Mononuclear cell (primary cell): Measurements from ENCODE around the gene CD300A. TPM values are rescaled to one million over a fixed set of nuclear protein-coding genes. Genes with fewer than 3 reads are reported as not detected.
"Not testable (repeated sequence)": the region's sequence is repeated elsewhere in the genome, so short reads cannot be mapped to it uniquely, and the experiment has no call there.

Experiments used
- H3K27me3 ChIP-seq: 2 replicates; pipeline ENCODE4 v1.6.0; 2011; ENCODE audit warnings: low read length, control low read depth; ENCODE audit not compliant: insufficient read depth
- H3K4me1 ChIP-seq: 2 replicates; pipeline ENCODE4 v1.5.1; 2011; ENCODE audit warnings: mild to moderate bottlenecking, low read length, control low read depth; ENCODE audit not compliant: insufficient read depth
- H3K4me3 ChIP-seq: 2 replicates; pipeline ENCODE4 v1.5.1; 2011; ENCODE audit warnings: mild to moderate bottlenecking, low read length, moderate library complexity
- H3K9me3 ChIP-seq: 2 replicates; pipeline ENCODE4 v1.5.1; 2011; ENCODE audit warnings: low read depth, mild to moderate bottlenecking, control low read depth, low read length
- total RNA-seq: library from RNA; depleted of rRNA; stranded (reverse); fragments of >200 nt; gene quantifications from one replicate; pipeline ENCODE4 v1.2.3, GENCODE V29; 2012

The CD300A gene
- total RNA-seq, 1 donor, result 20.8 TPM

DNA sequence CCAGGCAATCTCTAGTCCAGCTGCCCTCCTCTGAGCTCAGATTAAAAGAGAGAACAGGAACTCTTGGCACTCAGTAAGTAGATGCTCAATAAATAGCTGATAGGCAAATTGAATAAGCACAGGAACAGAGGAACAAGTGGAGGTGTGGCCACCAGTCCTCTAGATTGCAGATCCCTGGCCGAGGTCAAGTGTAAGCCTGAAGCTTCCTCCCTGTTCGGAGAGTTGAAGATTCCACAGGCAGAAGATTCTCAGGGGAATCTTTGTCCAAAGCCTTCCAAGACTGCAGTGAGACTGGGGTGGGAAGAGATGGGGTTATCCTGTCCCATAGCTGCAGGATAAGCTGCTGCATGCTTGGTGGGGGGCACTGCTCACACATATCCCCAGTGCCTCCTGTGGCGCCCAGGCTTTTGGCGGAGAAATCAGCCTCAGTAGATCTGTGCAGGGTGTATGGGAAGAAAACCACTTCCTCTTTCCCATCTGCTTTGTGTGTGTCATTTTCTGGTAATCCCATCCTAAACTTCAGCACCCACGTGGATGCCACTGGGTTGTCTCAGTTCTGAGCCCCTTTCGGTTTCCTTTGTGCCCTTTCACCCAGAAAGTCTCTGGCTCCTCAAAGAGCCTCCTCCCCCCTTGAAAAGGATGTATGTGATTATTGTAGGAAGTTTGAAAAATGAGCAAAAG is 12.1 kb downstream of the CD300A start:
- H3K4me3 ChIP-seq, result no peak overlapping the region
- H3K27me3 ChIP-seq, result no peaks in the 10 kb centered on the region
- peaks cover 59% of the 10 kb centered on the region for H3K4me1 ChIP-seq
- H3K9me3 ChIP-seq, result no peaks in the 10 kb centered on the region

DNA sequence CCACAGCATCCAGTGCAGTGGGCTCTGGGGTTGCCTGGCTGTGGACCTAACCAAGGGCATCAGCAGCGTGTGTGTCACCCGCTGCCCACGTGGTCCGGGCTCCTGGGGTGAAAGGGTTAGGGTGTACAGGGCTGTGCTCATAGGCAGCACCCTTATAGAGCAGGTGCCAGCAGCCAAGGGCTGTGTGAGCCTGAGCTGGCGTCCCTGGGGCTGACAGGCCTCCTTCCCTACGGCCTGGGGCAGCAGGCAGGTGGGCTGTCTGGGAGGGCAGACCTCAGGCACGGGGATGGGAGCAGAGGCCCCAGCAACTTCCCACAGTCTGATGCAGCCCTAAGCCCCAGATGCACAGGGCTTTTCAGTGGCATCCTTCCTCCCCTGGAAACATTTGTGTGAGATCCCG is 13.9 kb downstream of the CD300A start:
- peaks cover 45% of the 10 kb centered on the region for H3K4me1 ChIP-seq

DNA sequence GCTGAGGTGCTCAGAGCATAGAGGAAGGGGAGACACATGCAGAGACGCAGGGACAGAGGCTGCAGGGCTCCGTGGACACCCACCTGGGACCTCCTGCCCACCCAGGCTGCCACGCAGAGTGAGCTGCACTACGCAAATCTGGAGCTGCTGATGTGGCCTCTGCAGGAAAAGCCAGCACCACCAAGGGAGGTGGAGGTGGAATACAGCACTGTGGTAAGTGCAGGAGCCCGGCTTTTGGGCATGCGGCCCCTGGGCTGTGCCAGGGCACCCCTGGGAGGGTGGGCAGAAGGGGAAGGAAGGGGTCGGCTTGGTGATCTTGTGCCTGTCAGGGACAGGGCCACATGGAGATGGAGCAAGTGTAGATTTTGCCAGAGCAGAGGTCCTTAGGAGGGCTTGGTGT is 15.2 kb downstream of the CD300A start:
- no peaks in the 10 kb centered on the region for H3K27me3 ChIP-seq
- H3K4me3 ChIP-seq, result no peak overlapping the region
- H3K9me3 ChIP-seq, result no peaks in the 10 kb centered on the region
- H3K4me1 ChIP-seq, result peaks cover 36% of the 10 kb centered on the region

More for the DNA sequence above, 13.9 kb downstream of the CD300A start:
- Histone ChIP-seq H3K27me3 (no peaks in the 10 kb centered on the region), H3K9me3 (no peaks in the 10 kb centered on the region), H3K4me3 (no peak overlapping the region)

DNA sequence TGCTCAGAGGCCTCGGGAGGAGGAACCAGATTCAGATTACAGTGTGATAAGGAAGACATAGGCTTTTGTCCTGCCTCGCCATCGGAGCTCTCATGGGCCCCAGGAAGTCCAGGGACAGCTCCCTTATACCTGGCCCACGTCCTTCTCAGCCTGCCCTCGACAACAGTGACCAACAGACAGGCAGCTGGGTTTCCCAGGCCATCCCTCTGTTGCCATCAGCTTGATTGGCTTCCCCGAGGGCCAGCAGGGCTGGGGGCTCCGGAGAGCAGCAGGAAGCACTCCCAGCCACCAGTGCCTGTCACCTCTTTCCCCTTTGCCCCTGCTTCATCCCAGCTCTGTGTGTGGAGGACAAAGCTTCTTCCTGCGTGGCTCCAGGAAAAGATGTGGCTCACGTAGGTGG is 17.6 kb downstream of the CD300A start:
- Histone ChIP-seq H3K27me3 (no peaks in the 10 kb centered on the region), H3K4me3 (no peak overlapping the region), H3K4me1 (peaks cover 11% of the 10 kb centered on the region), H3K9me3 (no peaks in the 10 kb centered on the region)

DNA sequence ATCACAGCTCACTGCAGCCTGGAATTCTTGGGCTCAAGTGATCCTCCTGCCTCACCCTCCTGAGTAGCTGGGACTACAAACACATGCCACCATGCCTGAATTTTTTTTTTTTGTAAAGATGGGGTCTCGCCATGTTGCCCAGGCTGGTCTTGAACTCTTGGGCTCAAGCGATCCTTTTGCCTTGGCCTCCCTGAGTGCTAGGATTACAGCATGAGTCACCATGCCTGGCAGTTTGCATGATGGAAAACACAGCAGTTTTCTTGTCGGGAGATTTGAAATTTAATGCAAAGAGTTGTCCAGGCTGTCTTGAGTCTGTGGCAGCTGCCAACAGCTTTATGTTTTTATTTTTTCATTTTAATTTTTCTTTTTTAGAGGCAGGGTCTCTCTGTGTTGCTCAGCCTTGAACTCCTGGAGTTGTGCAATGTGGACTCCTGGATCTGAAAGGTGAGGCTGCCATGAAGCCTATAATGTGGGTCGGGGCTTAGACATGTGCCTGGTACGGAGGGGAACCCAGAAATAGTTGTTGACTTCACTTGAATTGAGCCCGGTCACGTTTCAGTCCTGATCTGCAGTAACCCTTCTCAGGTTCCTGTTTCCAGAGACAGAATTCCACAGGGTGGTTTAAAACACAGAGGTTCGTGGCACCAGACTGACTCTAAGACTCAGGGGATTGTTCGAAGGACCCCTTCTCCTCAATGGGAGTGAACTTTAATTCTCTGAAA is 18.7 kb downstream of the CD300A start:
- H3K4me3 ChIP-seq, result no peak overlapping the region
- no peaks in the 10 kb centered on the region for H3K27me3 ChIP-seq
- peaks cover under 1% of the 10 kb centered on the region for H3K4me1 ChIP-seq
- no peaks in the 10 kb centered on the region for H3K9me3 ChIP-seq

DNA sequence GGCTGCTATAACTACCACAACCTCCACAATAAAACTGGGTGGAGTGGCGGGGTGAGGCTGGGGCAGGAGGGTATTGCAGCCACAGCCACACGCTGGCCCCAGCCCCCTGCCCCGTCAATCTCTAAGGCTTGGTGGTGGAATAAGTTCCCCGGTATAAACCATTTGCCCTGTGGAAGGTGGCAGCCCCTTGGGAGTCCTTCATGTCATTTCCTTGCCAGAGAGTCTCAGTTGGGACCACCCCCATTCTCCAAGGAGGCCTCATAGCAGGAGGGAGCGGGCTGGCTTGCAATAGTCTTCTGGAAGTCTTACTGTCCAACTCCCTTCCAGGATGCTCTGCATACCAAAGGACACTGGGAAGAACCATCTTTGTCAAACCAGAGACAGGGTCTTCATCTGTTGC is 19.4 kb downstream of the CD300A start:
- H3K4me1 ChIP-seq, result no peaks in the 10 kb centered on the region
- H3K4me3 ChIP-seq, result no peak overlapping the region
- H3K9me3 ChIP-seq, result no peaks in the 10 kb centered on the region
- H3K27me3 ChIP-seq, result no peaks in the 10 kb centered on the region

DNA sequence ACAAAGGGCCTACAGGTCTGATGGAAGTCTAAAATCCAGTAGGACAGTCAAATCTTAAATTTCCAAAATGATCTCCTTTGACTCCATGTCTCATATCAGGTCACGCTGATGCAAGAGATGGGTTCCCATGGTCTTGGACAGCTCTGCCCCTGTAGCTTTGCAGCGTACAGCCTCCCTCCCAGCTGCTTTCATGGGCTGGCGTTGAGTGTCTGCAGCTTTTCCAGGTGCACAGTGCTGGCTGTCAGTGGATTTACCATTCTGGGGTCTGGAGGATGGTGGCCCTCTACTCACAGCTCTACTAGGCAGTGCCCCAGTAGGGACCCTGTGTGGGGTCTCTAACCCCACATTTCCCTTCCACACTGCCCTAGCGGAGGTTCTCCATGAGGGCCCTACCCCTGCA is 21.8 kb downstream of the CD300A start:
- not testable (repeated sequence) for H3K27me3 ChIP-seq, H3K9me3 ChIP-seq, H3K4me3 ChIP-seq
- peaks cover 18% of the 10 kb centered on the region for H3K4me1 ChIP-seq

DNA sequence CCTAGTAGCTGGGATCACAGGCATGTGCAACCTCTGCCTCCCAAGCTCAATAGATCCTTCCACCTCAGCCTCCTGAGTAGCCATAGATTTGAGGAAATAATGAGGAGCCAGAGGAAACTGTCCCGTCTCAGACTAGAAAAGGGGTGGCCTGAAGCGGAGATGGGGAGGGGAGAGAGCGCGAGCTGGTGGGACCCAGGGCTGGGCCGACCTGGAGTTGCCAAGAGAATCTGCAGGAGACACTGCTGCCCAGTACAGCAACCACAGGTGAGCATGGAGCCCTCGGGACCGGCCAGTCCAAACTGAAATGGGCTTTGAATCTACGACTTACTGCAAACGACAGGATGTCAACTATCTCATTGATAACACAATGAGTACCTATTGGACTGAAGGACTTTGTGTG is 24.3 kb downstream of the CD300A start:
- no peak overlapping the region for H3K4me3 ChIP-seq
- H3K4me1 ChIP-seq, result peaks cover 18% of the 10 kb centered on the region
- no peaks in the 10 kb centered on the region for H3K9me3 ChIP-seq
- no peaks in the 10 kb centered on the region for H3K27me3 ChIP-seq

DNA sequence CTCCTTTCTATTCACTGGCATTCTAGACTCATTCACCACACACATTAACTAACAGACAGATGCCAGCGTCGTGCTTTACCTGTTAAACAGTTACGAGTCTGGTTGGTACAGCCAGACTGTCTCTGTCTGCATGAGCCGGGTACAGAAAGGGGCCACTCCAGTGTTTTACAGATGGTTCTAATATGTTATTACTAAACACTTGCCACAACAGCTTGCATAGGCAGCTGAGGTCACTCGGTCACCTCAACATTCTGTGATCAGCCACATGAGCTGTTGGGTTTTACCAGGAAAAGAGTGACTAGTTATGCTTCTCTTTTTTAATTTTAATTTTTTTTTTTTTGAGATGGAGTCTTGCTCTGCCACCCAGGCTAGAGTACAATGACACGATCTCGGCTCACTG is 25.2 kb downstream of the CD300A start:
- H3K9me3 ChIP-seq, result no peaks in the 10 kb centered on the region
- peaks cover 22% of the 10 kb centered on the region for H3K4me1 ChIP-seq
- no peak overlapping the region for H3K4me3 ChIP-seq
- H3K27me3 ChIP-seq, result no peaks in the 10 kb centered on the region

DNA sequence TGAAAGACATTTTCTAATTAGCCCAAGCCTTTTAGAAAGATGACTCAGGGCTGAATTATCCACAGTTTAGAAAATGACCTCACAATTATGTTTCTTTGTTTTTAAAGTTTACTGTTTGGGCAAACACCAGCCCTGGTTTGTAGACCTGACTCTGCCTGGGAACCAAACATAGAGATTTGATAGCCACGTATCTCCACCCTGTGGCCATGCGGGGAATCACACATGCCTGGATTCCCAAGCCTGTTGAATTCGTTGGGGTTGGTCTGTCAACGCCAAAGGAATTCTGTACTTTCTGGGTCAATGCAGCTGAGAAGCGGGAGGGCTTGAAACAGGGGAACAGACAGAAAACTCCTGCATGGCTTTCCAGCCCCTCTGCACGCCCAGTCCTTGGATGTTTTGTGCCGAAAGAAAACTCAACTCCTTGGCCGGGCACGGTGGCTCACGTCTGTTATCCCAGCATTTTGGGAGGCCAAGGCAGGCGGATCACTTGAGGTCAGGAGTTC is 26.9 kb downstream of the CD300A start:
- Histone ChIP-seq H3K4me1 (peaks cover 32% of the 10 kb centered on the region), H3K9me3 (no peaks in the 10 kb centered on the region), H3K27me3 (no peaks in the 10 kb centered on the region)

DNA sequence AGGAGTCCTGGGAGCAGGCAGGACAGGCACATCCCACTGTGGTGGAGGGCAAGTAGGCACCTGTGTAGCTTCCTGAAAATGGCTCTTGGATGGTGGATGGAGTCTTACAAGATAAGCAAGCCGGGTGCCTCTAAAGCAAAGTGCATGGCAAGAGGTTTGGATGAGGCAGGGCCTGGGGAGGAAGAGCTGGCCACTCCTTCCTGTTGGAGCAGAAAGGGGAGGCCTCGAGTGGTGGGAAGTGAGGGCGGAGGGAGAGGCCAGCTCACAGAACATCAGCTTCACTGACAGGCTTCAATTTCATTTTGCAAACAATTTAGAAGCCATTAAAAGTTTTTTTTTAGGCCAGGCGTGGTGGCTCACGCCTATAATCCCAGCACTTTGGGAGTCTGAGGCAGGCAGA is 31.0 kb downstream of the CD300A start:
- peaks cover 27% of the 10 kb centered on the region for H3K4me1 ChIP-seq
- H3K27me3 ChIP-seq, result no peaks in the 10 kb centered on the region
- no peak overlapping the region for H3K4me3 ChIP-seq
- H3K9me3 ChIP-seq, result no peaks in the 10 kb centered on the region

More for the DNA sequence above, 26.9 kb downstream of the CD300A start:
- H3K4me3 ChIP-seq, result no peak overlapping the region

DNA sequence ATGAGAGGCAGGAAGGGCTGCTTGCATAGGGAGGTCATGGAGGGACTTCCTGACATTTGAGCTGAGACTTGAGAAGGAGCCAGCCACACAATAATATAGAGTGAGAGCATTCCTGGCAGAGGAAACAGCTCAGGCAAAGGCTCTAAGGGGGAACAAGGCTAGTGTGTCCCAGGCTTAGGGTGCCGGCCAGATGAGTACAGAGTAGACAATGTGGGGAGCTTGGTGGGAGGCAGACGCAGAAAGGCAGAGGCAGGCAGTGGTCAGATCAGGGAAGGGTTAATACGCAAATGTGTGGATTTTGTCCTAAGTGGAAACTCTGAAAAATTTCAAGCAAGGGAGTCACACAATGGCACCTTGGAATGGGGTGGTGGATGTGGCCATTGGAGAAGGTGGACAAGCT is 33.6 kb downstream of the CD300A start:
- H3K27me3 ChIP-seq, result no peaks in the 10 kb centered on the region

DNA sequence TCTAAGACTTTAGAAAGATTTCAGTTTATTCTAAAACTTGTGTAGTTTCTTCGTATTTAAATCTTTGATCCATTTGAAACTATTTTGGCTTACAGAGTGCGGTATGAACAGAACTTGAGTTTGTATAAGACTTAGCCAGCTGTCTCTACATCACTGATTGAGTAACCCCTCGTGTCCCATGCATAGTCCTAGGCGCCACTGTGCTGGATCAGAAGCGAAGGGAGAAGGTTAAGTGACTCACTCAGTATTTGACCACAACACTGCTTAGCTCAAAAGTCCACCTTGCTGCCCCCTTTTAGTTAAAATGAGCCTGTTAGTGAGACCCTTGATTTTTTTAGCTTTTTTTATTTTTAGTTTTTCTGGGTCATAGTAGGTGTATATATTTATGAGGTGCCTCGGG is 36.4 kb downstream of the CD300A start:
- no peaks in the 10 kb centered on the region for H3K27me3 ChIP-seq
- peaks cover 26% of the 10 kb centered on the region for H3K4me1 ChIP-seq
- H3K9me3 ChIP-seq, result no peaks in the 10 kb centered on the region
- H3K4me3 ChIP-seq, result no peak overlapping the region

More for the DNA sequence above, 33.6 kb downstream of the CD300A start:
- Histone ChIP-seq H3K9me3 (no peaks in the 10 kb centered on the region), H3K4me1 (peaks cover 40% of the 10 kb centered on the region), H3K4me3 (no peak overlapping the region)

DNA sequence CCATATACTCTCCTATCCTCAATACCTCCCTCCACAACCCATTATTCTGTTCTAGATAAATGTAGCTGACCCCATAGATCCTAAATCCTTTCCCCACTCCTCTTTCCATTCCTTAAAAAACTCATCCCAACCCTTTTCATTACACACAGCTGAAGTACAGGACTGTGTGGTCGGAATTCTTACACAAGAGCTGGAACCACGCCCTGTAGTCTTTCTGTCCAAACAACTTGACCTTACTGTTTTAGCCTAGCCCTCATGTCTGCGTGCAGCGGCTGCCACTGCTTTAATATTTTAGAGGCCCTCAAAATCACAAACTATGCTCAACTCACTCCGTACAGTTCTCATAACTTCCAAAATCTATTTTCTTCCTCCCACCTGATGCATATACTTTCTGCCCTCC is 37.5 kb downstream of the CD300A start:
- not testable (repeated sequence) for H3K9me3 ChIP-seq, H3K4me3 ChIP-seq, H3K27me3 ChIP-seq
- peaks cover 26% of the 10 kb centered on the region for H3K4me1 ChIP-seq

DNA sequence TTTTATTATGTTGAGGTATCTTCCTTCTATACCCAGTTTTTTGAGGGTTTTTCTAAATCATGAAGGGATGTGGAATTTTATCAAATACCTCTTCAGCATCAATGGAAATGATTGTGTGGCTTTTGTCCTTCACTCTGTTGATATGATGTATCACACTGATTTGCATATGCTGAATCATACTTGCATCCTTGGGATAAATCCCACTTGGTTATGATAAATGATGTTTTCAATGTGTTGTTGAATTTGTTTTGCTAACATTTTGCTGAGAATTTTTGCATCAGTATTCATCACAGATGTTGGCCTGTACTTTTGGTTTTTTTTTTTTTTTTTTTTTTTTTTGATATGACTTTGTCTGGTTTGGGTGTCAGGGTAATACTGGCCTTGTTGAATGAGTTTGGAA is 41.7 kb downstream of the CD300A start:
- H3K4me3 ChIP-seq, result no peak overlapping the region
- H3K9me3 ChIP-seq, result no peaks in the 10 kb centered on the region
- H3K27me3 ChIP-seq, result no peaks in the 10 kb centered on the region
- peaks cover 34% of the 10 kb centered on the region for H3K4me1 ChIP-seq

DNA sequence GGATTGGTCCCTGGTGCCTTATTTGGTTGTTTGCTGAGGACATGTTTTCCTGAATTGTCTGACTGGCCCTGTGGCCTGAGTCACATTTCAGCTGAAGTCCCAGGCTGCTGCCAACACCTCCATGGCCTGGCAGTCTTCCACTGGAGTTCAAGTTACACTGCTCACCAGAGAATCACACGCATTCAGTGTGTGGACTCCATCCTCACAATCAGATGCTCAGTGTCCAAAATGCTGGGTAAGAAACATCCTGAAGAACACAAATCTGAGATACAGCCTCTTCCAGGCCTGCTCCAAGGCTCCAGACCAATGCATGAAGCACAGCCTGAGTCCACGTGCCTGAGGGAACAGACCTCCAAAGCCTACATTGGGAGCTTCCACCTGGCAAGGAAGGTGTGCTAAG is 45.6 kb downstream of the CD300A start:
- Histone ChIP-seq H3K9me3 (no peaks in the 10 kb centered on the region), H3K4me1 (peaks cover 25% of the 10 kb centered on the region), H3K27me3 (no peaks in the 10 kb centered on the region), H3K4me3 (no peak overlapping the region)
